Stomach (tissue), 4 donors: ENCODE measurements around the gene MYO18A.

ENCODE experiments used
- EP300 ChIP-seq: sonication (generic); formaldehyde crosslinking; IDR thresholded peaks from one replicate; pipeline ENCODE4 v1.6.1; 2017; ENCODE audit warnings: antibody characterized with exemption
- POLR2A ChIP-seq, 4 donors: fragments of 450-650 bp; IDR thresholded peaks; one replicate each; pipeline ENCODE4 v1.6.1; 2016; ENCODE audit warnings: antibody characterized with exemption in 4 of 4, control low read depth in 2 of 4, mild to moderate bottlenecking in 1 of 4, moderate library complexity in 1 of 4
- POLR2AphosphoS5 ChIP-seq, 3 donors: sonication (generic); formaldehyde crosslinking; IDR thresholded peaks; one replicate each; pipeline ENCODE4 v1.6.1; 2016; ENCODE audit warnings: antibody characterized with exemption in 3 of 3
- TF ChIP-seq, protein P1 (sequence below), 7 experiments: fragments of 450-650 bp in 4 of 7; fragments of 200-600 bp in 3 of 7; sonication (generic) in 3 of 7; IDR thresholded peaks; one replicate each; pipeline ENCODE4 v1.5.1; 2016 to 2019; ENCODE audit warnings: antibody characterized with exemption in 7 of 7, control low read depth in 2 of 7, mild to moderate bottlenecking in 1 of 7

- TF ChIP-seq, protein P1, sequence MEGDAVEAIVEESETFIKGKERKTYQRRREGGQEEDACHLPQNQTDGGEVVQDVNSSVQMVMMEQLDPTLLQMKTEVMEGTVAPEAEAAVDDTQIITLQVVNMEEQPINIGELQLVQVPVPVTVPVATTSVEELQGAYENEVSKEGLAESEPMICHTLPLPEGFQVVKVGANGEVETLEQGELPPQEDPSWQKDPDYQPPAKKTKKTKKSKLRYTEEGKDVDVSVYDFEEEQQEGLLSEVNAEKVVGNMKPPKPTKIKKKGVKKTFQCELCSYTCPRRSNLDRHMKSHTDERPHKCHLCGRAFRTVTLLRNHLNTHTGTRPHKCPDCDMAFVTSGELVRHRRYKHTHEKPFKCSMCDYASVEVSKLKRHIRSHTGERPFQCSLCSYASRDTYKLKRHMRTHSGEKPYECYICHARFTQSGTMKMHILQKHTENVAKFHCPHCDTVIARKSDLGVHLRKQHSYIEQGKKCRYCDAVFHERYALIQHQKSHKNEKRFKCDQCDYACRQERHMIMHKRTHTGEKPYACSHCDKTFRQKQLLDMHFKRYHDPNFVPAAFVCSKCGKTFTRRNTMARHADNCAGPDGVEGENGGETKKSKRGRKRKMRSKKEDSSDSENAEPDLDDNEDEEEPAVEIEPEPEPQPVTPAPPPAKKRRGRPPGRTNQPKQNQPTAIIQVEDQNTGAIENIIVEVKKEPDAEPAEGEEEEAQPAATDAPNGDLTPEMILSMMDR (IDR thresholded peaks at IDR 0.05): no peak
- TF ChIP-seq POLR2AphosphoS5 (IDR thresholded peaks at IDR 0.05): peak in 2 of 3 donors; percentile 27 to 53
- TF ChIP-seq EP300: no peak
- no peak for TF ChIP-seq POLR2A (IDR thresholded peaks at IDR 0.05)
Measured at GRCh38 chr17:29178750-29179231, 1.4 kb downstream of the MYO18A start.
